NCI-H748 treated with DMSO at 0.1 percent for 48 hours (cell line): Measurements from ENCODE around the gene PRR4.

ENCODE experiments used
- DNase-seq: peaks from one replicate; lab custom pipeline; 2025; lab: John Stamatoyannopoulos, UW

The PRR4 gene

GRCh38 chr12:10801741-10802140, 47.5 kb downstream of the PRR4 start:
- DNase-seq: no peak
